Measurements from ENCODE around the gene TIAM2.
"Not testable (repeated sequence)": the region's sequence is repeated elsewhere in the genome, so short reads cannot be mapped to it uniquely, and the experiment has no call there.

TIAM2 gene

GRCh38 chr6:155103083-155103645 lies 108.0 kb downstream of the TIAM2 start:
- not testable (repeated sequence) for DNase-seq (ENCODE audit: low read depth)

GRCh38 chr6:155103816-155104366 lies 108.8 kb downstream of the TIAM2 start:
- peak; percentile 17 for DNase-seq (ENCODE audit: low read depth)

GRCh38 chr6:155106456-155107115 lies 111.5 kb downstream of the TIAM2 start:
- no peak for DNase-seq (ENCODE audit: low read depth)

- no peak for DNase-seq (ENCODE audit: low read depth)
These were observed 112.4 kb downstream of the TIAM2 start for GRCh38 chr6:155107432-155108069.

GRCh38 chr6:155108070-155108820 lies 113.1 kb downstream of the TIAM2 start:
- DNase-seq (ENCODE audit: low read depth), result no peak

- no peak for DNase-seq (ENCODE audit: low read depth)
These were observed 115.6 kb downstream of the TIAM2 start for GRCh38 chr6:155110721-155111120.

- no peak for DNase-seq (ENCODE audit: low read depth)
These were observed 117.6 kb downstream of the TIAM2 start for GRCh38 chr6:155112757-155113156.

GRCh38 chr6:155115893-155116570 lies 120.9 kb downstream of the TIAM2 start:
- no peak for DNase-seq (ENCODE audit: low read depth)

GRCh38 chr6:155116571-155116910 lies 121.4 kb downstream of the TIAM2 start:
- no peak for DNase-seq (ENCODE audit: low read depth)

- DNase-seq (ENCODE audit: low read depth), result no peak
These were observed 122.1 kb downstream of the TIAM2 start for GRCh38 chr6:155117256-155117655.

- no peak for DNase-seq (ENCODE audit: low read depth)
These were observed 122.7 kb downstream of the TIAM2 start for GRCh38 chr6:155117785-155118184.

- not testable (repeated sequence) for DNase-seq (ENCODE audit: low read depth)
These were observed 124.1 kb downstream of the TIAM2 start for GRCh38 chr6:155119201-155119600.

GRCh38 chr6:155120034-155120433 lies 124.9 kb downstream of the TIAM2 start:
- no peak for DNase-seq (ENCODE audit: low read depth)

GRCh38 chr6:155121294-155121693 lies 126.2 kb downstream of the TIAM2 start:
- DNase-seq (ENCODE audit: low read depth), result no peak

GRCh38 chr6:155121699-155122098 lies 126.6 kb downstream of the TIAM2 start:
- no peak for DNase-seq (ENCODE audit: low read depth)

- DNase-seq (ENCODE audit: low read depth), result no peak
These were observed 127.3 kb downstream of the TIAM2 start for GRCh38 chr6:155122199-155122950.

- DNase-seq (ENCODE audit: low read depth), result no peak
These were observed 128.4 kb downstream of the TIAM2 start for GRCh38 chr6:155123520-155123919.

- DNase-seq (ENCODE audit: low read depth), result no peak
These were observed 130.8 kb downstream of the TIAM2 start for GRCh38 chr6:155125906-155126305.

- no peak for DNase-seq (ENCODE audit: low read depth)
These were observed 131.8 kb downstream of the TIAM2 start for GRCh38 chr6:155126727-155127439.

- DNase-seq (ENCODE audit: low read depth), result no peak
These were observed 133.9 kb downstream of the TIAM2 start for GRCh38 chr6:155128977-155129376.

- no peak for DNase-seq (ENCODE audit: low read depth)
These were observed 134.6 kb downstream of the TIAM2 start for GRCh38 chr6:155129744-155130143.
